NCI-H1417 (cell line): Measurements from ENCODE around the gene PXT1.

Experiments
- DNase-seq, 3 experiments: peaks; one replicate each; lab custom pipeline; 2025; lab: John Stamatoyannopoulos, UW

Gene PXT1

GRCh38 chr6:36387440-36388303 is 55.0 kb downstream of the PXT1 start, which contains the start of gene ETV7:
Gene ETV7 (minus strand): TSS chr6:36387669. CDS start chr6:36387541, 128 bp downstream.
- peak; percentile 45 to 75 (median 72) for DNase-seq

GRCh38 chr6:36386495-36387439 is 55.9 kb downstream of the PXT1 start:
- peak; percentile 71 to 82 (median 74) for DNase-seq

- no peak for DNase-seq
These were observed 58.6 kb downstream of the PXT1 start for GRCh38 chr6:36384095-36384494.

DNA sequence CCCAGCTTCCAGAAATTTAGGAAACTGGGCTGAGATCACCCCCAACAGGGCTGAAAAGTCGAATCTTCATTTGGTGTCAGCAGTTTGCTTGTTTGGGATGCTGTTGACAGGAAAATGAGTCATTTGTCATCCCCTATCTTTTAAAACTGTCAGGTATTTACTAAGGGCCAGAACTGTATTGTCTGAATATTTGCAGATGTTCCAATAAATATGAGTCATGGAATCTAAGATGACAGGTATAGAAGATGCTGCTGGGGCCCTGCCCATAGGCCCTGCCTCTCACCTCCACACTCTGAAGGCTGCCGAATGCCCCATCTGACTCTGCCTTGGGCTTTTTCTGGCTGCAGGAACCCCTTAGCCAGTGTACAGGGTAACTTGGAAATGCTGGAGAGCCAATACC is 59.0 kb downstream of the PXT1 start:
- no peak for DNase-seq

DNA sequence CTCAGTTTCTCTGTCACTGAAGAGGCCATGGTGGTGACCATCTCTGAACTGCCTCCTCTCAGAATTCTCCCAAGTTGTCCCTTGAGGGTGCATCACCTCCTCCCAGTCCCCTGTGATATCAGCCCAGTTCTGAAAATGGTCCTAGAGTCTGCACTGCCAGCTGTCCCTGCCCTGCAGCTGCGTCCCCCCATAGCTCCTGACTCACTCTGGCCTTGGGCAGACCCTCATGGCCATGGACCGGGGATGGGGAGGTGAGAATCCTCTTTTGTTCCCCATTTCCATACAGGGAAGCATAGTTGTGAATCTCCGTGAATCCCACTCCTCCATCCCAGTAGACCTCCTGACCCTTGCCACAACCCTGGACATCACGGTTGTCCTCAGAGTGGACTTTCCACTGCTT is 59.7 kb downstream of the PXT1 start:
- no peak for DNase-seq

- DNase-seq = no peak
These were observed 60.9 kb downstream of the PXT1 start for GRCh38 chr6:36381502-36382389.

GRCh38 chr6:36380166-36380565 is 62.5 kb downstream of the PXT1 start:
- DNase-seq = no peak

DNA sequence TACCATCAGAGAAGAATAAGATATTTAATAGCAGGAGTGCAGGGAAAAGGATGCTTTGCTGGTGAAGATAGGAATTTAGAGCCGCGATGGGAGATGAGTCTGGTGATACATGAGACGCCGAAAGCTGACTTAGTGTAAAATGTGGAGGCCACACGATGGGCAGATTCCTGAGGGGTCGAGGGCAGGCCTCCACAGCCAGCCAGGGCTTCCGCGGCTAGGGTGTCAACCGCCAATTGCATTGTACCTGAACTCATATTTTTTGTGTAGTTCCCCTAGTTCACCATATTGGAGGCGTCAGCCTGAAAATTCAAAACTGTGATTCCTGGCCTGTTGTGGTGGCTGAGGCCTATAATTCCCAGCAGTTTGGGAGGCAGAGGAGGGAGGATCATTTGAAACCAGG is 63.7 kb downstream of the PXT1 start:
- DNase-seq = no peak

DNA sequence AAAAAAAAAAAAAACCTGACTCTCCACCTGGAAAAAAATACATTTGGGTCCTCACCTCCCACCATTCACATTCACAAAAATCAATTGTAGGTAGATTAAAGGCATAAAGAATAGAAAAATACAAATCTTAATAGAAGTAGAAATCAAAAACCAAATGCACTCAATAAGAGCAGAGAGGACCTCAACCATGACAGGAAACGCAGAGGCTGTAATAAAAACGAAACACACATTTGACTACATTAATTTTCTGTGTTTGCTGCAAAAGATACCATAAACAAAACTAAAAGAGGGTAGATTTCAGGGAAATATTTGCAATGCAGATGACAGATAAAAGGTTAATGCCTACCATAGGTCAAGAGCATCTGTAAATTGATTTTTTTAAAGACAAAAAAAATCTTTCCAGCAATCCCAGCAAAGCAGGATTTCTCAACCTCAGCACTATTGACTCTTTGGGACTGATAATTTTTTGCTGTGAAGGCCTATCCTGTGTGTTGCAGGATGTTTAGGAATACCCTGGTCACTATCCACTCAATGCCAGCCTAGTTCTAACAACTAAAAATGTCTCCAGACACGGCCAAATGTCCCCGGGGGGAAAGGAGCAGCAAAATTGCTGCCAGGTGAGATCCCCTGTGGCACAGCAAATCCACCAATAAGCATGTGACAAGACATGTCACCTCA is 64.3 kb downstream of the PXT1 start:
- DNase-seq = no peak

DNA sequence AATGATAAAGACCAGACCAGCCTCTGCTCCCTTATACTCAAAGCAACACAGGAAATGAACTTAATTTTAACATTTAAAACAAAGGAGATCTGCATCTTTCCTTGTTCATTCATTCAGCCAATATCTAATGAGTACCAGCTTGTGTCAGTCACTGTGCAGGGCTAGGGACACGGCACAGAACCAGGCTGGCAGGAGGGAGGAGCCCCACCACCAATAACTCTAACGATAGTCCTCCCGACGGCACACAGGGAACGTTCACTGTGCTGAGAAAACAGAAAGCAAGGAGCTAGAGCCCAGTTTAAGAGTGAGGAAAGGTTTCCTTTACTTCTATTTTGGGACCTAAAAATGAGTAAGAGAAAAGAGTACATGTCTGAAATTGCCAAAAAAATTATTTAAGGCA is 65.1 kb downstream of the PXT1 start:
- DNase-seq = no peak

GRCh38 chr6:36376742-36377141 is 65.9 kb downstream of the PXT1 start:
- no peak for DNase-seq

DNA sequence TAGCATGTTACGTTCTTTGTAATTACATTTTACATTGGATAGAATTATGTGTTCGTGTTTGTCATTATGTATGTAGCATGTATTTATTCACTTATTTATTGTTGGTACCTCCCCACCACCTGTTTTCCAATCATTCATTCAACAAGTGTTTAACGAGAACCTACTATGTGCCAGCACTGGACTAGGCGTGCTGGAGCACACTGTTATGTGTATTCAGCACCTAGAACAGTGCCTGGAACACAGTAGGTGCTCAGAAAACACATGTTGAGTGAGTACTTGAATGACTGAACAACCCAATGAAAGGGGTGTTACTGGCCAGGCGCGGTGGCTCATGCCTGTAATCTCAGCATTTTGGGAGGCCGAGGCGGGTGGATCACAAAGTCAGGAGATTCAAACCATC is 66.5 kb downstream of the PXT1 start:
- no peak for DNase-seq

DNA sequence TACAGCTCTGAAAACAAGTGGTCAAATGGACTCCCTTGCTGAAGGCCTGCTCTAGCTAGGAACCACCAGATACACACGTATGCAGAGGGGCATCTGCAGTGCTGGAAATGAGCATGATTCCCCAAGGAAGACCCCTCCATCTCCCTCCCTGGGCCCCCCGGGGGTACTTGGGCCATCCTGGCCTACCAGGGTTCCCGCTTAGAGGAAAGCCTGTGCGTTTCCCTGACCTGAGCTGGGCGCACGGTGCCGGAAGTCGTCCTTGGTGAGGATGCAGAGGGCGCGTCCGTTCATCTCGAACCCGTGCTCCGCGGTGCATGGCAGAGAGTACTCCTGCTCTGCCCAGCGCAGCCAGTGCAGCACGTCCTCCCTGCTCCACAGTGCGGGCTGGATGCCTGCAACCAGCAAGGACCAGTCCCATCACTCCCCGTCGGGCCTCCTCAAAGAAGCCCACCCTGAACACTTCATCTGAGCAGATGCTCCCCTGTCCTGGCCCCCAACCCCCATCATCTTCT is 67.0 kb downstream of the PXT1 start:
- no peak for DNase-seq

- no peak for DNase-seq
These were observed 67.7 kb downstream of the PXT1 start for GRCh38 chr6:36374972-36375371.

DNA sequence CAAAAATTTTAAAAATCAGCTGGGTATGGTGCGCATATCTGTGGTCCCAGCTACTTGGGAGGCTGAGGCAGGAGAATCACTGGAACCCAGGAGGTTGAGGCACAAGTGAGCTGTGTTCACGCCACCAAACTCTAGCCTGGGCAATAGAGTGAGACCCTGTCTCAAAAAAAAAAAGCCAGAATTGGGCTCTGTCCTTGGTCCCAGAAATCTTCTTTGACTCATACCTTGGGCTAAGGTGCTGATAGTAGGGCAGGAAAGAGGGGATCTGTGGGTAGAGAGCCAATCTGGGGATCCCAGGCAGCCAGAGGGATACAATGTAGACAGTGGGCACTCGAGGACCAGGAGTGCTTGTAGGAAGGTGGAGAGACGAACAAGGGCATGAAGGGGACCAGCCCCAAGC is 68.5 kb downstream of the PXT1 start:
- no peak for DNase-seq

DNA sequence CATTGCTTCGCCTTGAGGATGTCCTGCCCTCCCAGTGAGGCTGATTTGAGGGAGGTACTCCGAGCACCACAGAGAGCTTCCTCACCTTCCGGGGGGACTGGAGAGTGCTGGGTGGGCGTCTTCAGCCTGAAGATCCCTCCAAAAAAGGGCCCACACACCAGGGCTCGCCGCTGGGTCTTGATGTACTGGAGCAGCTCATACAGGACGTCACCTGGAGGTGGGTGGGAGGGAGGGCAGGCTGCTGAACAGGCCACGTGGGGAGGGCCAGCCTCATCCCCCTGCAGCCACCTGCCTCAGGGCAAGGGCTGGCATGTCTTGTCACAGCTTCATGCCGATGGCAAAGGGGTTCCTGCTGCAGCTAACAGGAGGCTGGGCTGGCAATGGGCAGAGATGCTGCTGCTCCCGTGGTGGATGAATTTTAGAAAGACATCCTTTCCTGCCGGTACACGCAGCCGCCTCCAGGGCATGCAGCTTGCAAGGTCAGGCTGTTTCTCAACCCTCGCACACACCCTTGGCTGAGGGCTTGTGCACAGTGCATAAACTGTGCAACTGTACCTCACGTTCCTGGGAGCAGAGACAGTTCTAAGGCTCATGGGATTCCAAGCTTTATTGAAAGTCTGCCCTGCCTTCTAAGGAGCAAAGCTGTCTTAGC is 69.2 kb downstream of the PXT1 start:
- DNase-seq = peak in 2 of 3 experiments; percentile 30 to 50

- no peak for DNase-seq
These were observed 70.6 kb downstream of the PXT1 start for GRCh38 chr6:36372088-36372487.

DNA sequence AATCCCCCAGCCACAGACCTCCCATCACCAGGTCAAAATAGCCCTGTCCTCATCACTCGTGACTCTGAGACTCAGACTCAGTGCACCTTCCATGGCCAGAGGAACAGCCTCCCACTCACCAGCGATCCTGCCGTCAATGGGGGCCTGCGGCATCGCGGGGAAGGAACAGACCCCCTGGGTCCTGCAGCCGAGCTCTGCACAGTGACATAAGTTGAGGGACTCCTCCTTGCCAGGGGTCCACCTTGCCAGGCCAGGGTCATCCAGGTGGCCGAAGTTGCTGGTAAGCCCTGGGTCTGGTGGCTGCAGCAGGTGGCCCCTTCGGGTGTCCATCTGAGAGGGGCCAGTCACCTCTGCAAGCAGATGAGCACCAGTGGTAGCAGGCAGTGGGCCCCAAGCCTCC is 71.4 kb downstream of the PXT1 start:
- no peak for DNase-seq

DNA sequence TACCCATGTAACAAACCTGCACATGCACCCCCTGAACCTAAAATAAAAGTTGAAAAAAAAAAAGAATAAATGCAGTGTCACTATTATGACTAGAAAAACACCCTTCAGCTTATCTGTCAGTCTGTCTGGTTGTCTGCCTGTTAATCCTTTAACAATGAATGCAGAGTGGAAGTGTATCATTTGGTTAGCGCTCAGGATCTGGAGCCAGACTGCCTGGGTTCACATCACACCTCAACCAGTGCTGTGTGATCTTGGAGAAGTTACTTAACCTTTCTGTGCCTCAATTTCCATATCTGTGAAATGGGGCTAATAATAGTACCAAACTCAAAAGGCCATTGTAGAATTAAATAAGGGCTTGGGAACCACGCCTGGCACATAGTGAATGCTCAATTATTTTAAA is 72.0 kb downstream of the PXT1 start:
- no peak for DNase-seq
